Gastrocnemius medialis (tissue), 4 donors: ENCODE data around the gene ANO6. TPM values are rescaled to one million over a fixed set of nuclear protein-coding genes. Genes with fewer than 3 reads are reported as not detected.

Experiments
- ATAC-seq, 2 donors: fragments of 150-250 bp; one replicate each; pipeline ENCODE4 v1.9.1; 2016
- DNase-seq, 2 donors: peaks; one replicate each; pipeline ENCODE4 v3.0.0-alpha.2; 2019
- H3K27ac ChIP-seq, 4 donors: fragments of 200-600 bp; sonication (generic); 1 replicate in 1 of 4; 2 replicates in 3 of 4; pipeline ENCODE4 v1.5.1; 2016 to 2018; ENCODE audit warnings: mild to moderate bottlenecking in 2 of 4, moderate library complexity in 1 of 4
- H3K27me3 ChIP-seq, 3 donors: fragments of 200-600 bp; sonication (generic) in 2 of 3; 1 replicate in 1 of 3; 2 replicates in 2 of 3; pipeline versions ENCODE4 v1.5.1 to v1.6.0; 2016 to 2019; ENCODE audit warnings: mild to moderate bottlenecking in 1 of 3, moderate library complexity in 1 of 3
- H3K36me3 ChIP-seq, 2 donors: fragments of 200-600 bp; sonication (generic) in 1 of 2; one replicate each; pipeline ENCODE4 v1.5.1; 2017 to 2018
- H3K4me1 ChIP-seq, 2 donors: fragments of 200-600 bp; sonication (generic) in 1 of 2; one replicate each; pipeline ENCODE4 v1.5.1; 2016 to 2017; ENCODE audit warnings: mild to moderate bottlenecking in 2 of 2
- H3K4me3 ChIP-seq, 4 donors: fragments of 200-600 bp; sonication (generic) in 3 of 4; 1 replicate in 1 of 4; 2 replicates in 3 of 4; pipeline ENCODE4 v1.5.1; 2016 to 2019; ENCODE audit warnings: mild to moderate bottlenecking in 2 of 4
- H3K9me3 ChIP-seq, 3 donors: fragments of 200-600 bp; sonication (generic) in 2 of 3; 1 replicate in 1 of 3; 2 replicates in 2 of 3; pipeline ENCODE4 v1.5.1; 2016 to 2019
- POLR2A ChIP-seq, 2 donors: fragments of 450-650 bp; IDR thresholded peaks; one replicate each; pipeline ENCODE4 v1.6.1; 2017; ENCODE audit warnings: antibody characterized with exemption in 2 of 2, mild to moderate bottlenecking in 2 of 2, moderate library complexity in 2 of 2
- in situ Hi-C, 4 donors: fragments of 200-750 bp; cut with MboI; loops; one replicate each; pipeline versions ENCODE4 v1.15.0 to v1.8.0; 2017; ENCODE audit warnings: low sequenced_read_pairs in 4 of 4
- intact Hi-C: fragments of 100-400 bp; cut with DNase I; formaldehyde crosslinking; loops from one replicate; pipeline ENCODE4 v1.15.1; 2023; ENCODE audit warnings: low total_unique reads
- total RNA-seq, 4 donors: library from RNA; depleted of rRNA; stranded (reverse); fragments of >200 nt; gene quantifications; one replicate each; pipeline versions ENCODE4 v1.1.0 to v1.2.3, GENCODE V29; 2016
- TF ChIP-seq, protein P1 (sequence below), 5 experiments: fragments of 450-650 bp in 3 of 5; fragments of 200-600 bp in 2 of 5; sonication (generic) in 2 of 5; IDR thresholded peaks in 4 of 5; conservative IDR thresholded peaks in 1 of 5; 1 replicate in 4 of 5; 2 replicates in 1 of 5; pipeline ENCODE4 v1.5.1; 2016 to 2019; ENCODE audit warnings: antibody characterized with exemption in 5 of 5, mild to moderate bottlenecking in 3 of 5, moderate library complexity in 3 of 5

The ANO6 gene
- total RNA-seq, 4 donors from 2014 or later, result 75.4 to 100 (median 91.8) TPM

DNA sequence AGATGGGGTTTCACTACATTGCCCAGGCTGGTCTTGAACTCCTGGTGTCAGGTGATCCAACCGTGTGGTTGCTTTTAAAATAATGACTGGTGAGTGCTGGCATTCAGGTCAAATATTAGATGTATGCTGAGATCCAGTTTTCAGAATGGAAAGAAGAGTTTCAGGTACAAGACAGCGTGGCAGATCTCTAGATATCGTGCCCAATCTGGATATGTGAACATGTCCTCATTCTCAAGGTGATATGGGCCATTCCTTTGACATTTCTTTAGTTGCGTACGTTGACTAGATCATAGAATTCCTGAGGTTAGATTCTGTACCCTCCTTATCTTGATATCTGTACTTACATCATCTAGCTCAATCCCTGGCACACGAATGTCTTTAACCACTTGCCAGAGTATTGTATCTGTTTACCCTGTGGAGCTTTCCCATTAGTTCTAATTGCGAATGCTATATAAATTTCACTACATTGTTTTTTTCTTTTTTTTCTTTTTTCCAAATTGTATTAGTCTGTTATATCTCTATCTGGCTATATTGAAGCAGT lies 80.2 kb downstream of the ANO6 start:
- TF ChIP-seq, protein P1, sequence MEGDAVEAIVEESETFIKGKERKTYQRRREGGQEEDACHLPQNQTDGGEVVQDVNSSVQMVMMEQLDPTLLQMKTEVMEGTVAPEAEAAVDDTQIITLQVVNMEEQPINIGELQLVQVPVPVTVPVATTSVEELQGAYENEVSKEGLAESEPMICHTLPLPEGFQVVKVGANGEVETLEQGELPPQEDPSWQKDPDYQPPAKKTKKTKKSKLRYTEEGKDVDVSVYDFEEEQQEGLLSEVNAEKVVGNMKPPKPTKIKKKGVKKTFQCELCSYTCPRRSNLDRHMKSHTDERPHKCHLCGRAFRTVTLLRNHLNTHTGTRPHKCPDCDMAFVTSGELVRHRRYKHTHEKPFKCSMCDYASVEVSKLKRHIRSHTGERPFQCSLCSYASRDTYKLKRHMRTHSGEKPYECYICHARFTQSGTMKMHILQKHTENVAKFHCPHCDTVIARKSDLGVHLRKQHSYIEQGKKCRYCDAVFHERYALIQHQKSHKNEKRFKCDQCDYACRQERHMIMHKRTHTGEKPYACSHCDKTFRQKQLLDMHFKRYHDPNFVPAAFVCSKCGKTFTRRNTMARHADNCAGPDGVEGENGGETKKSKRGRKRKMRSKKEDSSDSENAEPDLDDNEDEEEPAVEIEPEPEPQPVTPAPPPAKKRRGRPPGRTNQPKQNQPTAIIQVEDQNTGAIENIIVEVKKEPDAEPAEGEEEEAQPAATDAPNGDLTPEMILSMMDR (IDR thresholded peaks at IDR 0.05 in 4 of 5, conservative IDR thresholded peaks at IDR 0.05 in 1 of 5), result no peak
- TF ChIP-seq POLR2A (IDR thresholded peaks at IDR 0.05), result no peak
- Histone ChIP-seq H3K27me3 (no peaks in the 10 kb centered on the region), H3K36me3 (no peaks in the 10 kb centered on the region), H3K9me3 (no peaks in the 10 kb centered on the region), H3K27ac (peak overlapping the region; percentile 65 to 93 (median 90)), H3K4me1 (peaks cover 69 to 70% of the 10 kb centered on the region in 2 donors), H3K4me3 (no peak overlapping the region)
- intact Hi-C loops, result loop anchor here (5.0 kb wide), 1 partner anchor 41 kb away; no protein-coding TSS in a partner anchor
- ATAC-seq, result no peak
- no peak for DNase-seq
- in situ Hi-C loops, result no loop called here

DNA sequence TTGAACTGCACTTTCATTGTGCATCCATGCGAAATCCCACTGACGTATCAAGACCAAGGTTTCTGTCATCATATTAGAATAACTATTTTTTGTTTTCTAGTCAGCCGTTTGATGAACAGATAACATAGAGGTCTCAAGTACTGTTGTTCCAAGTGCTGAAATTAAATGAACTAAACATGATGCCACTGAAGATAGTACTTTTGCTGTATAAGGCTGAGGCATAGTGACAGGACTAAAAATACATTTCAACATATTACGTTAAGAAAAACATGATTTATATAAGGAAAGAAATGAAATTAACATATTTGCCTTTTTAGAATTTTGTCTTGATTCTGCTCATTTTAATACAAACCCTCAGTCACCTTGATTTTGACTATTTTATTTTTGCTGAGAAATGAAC lies 82.2 kb downstream of the ANO6 start:
- in situ Hi-C loops (no loop called here), intact Hi-C loops (loop anchor here (5.0 kb wide), 1 partner anchor 39 kb away; no protein-coding TSS in a partner anchor)

DNA sequence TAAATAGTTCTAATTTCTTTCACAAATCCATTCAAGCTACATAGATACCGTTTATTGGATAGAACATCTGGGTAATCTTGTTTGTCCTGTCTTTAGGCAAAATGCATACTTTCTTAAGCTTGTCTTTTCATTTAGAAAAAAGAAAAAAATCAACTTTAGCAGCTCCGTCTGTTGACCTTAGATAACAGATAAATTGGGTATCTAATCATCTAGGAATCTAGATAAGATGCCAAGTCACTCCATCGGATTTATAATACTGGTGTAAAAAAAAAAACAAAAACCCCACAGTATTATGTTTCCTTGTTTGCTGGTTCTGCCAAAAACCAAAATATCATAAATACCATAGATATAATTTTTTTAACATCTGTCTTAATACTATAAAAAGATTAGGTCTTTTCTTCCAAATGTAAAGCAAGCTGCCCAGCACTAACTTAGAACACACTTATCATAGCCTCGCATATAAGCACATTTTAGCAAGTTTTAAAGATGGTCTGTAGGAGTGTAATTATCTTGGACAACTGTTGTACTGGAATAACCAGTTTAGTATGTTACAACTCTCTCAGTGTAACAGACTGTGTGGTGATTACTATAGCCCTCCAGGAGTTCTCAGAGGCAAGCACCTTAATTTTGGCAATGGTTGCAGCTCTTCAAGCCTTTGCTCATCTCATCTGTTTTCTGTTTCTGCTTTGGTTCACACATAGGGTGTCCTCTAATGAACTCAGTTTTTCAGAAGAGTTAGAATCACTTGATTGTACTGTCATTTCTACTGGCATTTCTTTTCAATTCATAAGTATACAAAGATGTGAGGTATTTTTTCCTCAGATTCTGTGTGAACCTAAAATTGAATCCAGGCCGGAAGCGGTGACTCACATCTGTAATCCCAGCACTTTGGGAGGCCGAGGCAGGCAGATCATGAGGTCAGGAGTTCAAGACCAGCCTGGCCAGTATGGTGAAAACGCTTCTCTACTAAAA lies 83.1 kb downstream of the ANO6 start:
- no peaks in the 10 kb centered on the region for H3K36me3 ChIP-seq
- no peaks in the 10 kb centered on the region for H3K27me3 ChIP-seq
- intact Hi-C loops, result loop anchor here (5.0 kb wide), 1 partner anchor 38 kb away; no protein-coding TSS in a partner anchor
- no peaks in the 10 kb centered on the region for H3K9me3 ChIP-seq
- peaks cover 79 to 82% of the 10 kb centered on the region in 2 donors for H3K4me1 ChIP-seq
- ATAC-seq, result peak; percentile 23 to 58
- TF ChIP-seq, protein P1 (IDR thresholded peaks at IDR 0.05 in 4 of 5, conservative IDR thresholded peaks at IDR 0.05 in 1 of 5), result no peak
- no peak for TF ChIP-seq POLR2A (IDR thresholded peaks at IDR 0.05)
- no peak overlapping the region for H3K4me3 ChIP-seq
- in situ Hi-C loops, result no loop called here
- DNase-seq, result no peak
- H3K27ac ChIP-seq, result peak overlapping the region; percentile 65 to 93 (median 90)

More for the DNA sequence above, 82.2 kb downstream of the ANO6 start:
- H3K4me3 ChIP-seq, result peak overlapping the region in 1 of 4 donors; percentile 1
- no peaks in the 10 kb centered on the region for H3K9me3 ChIP-seq
- TF ChIP-seq, protein P1 (IDR thresholded peaks at IDR 0.05 in 4 of 5, conservative IDR thresholded peaks at IDR 0.05 in 1 of 5), result no peak
- TF ChIP-seq POLR2A (IDR thresholded peaks at IDR 0.05), result no peak
- DNase-seq (no peak), ATAC-seq (no peak)
- peak overlapping the region; percentile 65 to 93 (median 90) for H3K27ac ChIP-seq
- no peaks in the 10 kb centered on the region for H3K36me3 ChIP-seq
- peaks cover 73 to 76% of the 10 kb centered on the region in 2 donors for H3K4me1 ChIP-seq
- no peaks in the 10 kb centered on the region for H3K27me3 ChIP-seq

DNA sequence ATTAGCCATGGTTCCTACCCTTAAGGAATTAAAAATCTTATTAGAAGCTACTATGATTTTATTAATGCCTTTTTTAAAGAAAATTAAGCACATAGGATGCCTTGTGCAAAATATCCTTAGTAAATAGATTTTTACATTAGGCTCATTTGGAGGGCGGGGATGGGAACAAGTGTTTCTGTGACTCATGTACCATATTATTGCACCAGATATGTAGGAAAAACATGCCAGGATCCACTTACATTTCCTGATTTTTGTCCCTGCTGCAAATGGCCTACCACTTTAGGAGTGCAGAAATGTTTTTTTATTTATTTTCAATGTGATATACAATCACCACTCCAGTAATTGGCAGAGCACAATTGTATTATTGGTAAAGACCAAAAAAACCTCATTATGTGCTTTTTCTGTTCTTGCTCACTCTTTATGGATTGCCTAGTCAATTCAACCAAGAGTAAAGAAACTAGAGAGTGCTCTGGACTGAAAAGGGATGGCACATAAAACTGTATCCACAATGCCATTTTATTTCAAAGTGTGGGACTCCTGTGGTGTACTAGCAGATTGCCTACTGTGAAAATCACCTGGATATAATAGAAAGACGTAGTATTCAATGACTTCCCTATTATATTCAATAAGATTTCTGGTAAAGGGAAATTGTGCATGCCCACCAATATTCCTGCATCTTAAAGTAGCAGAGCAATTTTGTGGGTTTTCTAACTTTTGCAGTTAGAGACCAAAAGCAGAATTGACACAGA lies 86.9 kb downstream of the ANO6 start:
- TF ChIP-seq, protein P1 (IDR thresholded peaks at IDR 0.05 in 4 of 5, conservative IDR thresholded peaks at IDR 0.05 in 1 of 5), result no peak
- no peak for TF ChIP-seq POLR2A (IDR thresholded peaks at IDR 0.05)
- H3K27me3 ChIP-seq, result no peaks in the 10 kb centered on the region
- in situ Hi-C loops (no loop called here), intact Hi-C loops (no loop called here)
- no peak overlapping the region for H3K4me3 ChIP-seq
- no peaks in the 10 kb centered on the region for H3K36me3 ChIP-seq
- peaks cover 91 to 93% of the 10 kb centered on the region in 2 donors for H3K4me1 ChIP-seq
- no peaks in the 10 kb centered on the region for H3K9me3 ChIP-seq
- ATAC-seq, result peak in 1 of 2 donors; percentile 27
- H3K27ac ChIP-seq, result peak overlapping the region; percentile 68 to 93 (median 90)
- no peak for DNase-seq
